ENCODE data around the gene SOAT1.
"Not testable (repeated sequence)": the region's sequence is repeated elsewhere in the genome, so short reads cannot be mapped to it uniquely, and the experiment has no call there.

Gene SOAT1

DNA sequence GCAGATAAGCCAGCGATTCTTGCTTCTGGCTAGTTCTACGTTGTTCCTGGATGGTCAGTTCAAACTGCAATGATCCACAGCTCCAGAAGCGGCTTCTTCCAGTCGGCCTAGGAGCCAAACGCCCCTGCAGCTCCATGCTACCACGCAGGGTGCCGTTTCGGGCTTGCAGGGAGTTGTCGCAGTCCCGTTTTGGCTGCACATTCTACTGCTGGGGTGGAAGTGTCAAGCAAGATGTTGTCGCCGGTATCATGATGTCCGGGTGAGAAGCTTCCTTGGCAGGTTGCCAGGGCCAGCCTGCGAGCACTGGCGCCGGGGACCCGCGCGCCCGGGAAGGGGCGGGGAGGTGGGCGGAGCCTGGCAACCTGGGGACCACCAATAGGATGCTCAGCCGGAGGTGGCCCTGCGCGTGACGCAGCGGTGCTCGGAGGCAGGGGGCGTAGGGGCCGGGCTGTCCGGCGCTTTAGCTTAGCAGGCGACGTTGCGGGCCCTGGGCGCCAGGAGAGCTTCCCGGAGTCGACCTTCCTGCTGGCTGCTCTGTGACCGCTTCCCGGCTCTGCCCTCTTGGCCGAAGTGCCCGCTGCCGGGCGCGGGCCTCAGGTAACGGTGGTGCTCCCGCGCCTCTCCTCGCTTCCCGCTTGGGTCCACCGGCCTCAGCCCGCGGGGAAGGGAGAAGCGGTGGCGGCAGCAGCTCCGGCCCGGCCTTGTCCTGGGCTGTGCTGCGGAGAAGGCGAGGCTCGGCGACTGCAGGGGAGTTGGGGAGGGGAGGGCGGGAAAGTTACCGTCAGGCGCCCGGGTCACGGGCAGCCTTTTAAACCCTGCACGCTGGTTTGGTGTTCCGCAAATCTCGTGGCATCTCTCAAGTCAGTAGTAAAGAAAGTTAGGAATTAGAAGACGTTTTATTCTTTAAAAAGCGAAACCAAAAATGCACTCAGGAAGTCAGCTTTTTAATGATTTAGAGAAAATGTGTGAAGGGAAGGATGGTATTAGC, at the start of gene SOAT1:
Gene SOAT1, plus strand, starts transcription at position 458 of the 988 bp plus-strand sequence. CDS start 8,888 bp downstream, outside the sequence.
- peak within 1 kb of the TSS; percentile 80 to 98 for H3K27ac ChIP-seq
- no peaks in the 10 kb centered on the region for H3K27me3 ChIP-seq
- no peaks in the 10 kb centered on the region for H3K9me3 ChIP-seq
- H3K4me3 ChIP-seq = peak within 1 kb of the TSS; percentile 61 to 85
- no peaks in the 10 kb centered on the region for H3K36me3 ChIP-seq
- DNase-seq = peak; percentile 93 to 96
- intact Hi-C loops (cut with DNase I; ENCODE audit: low total_unique reads) = loop anchor here (2.0 kb wide), 1 partner anchor 213 kb away; no protein-coding TSS in a partner anchor
- peaks cover 0 to 21% (median 15%) of the 10 kb centered on the region in 4 donors for H3K4me1 ChIP-seq
- no peak for TF ChIP-seq CTCF (IDR thresholded peaks at IDR 0.05)

DNA sequence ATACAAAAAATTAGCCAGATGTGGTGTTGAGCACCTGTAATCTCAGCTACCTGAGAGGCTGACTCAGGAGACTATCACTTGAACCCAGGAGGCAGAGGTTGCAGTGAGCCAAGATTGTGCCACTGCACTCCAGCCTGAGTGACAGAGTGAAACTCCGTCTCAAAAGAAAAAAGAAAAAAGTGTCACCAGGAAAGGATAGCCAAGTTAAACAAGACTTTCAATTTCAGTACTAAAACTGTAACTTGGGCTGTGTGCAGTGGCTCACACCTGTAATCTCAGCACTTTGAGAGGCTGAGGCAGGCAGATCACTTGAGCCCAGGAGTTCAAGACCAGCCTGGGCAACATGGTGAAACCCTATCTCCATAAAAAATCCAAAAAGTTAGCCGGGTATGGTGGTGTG, 48.2 kb upstream of the SOAT1 start:
- H3K27me3 ChIP-seq; intact Hi-C loops (cut with DNase I; ENCODE audit: low total_unique reads); DNase-seq; H3K27ac ChIP-seq; H3K36me3 ChIP-seq; H3K4me1 ChIP-seq; H3K9me3 ChIP-seq; H3K4me3 ChIP-seq: not testable (repeated sequence)

DNA sequence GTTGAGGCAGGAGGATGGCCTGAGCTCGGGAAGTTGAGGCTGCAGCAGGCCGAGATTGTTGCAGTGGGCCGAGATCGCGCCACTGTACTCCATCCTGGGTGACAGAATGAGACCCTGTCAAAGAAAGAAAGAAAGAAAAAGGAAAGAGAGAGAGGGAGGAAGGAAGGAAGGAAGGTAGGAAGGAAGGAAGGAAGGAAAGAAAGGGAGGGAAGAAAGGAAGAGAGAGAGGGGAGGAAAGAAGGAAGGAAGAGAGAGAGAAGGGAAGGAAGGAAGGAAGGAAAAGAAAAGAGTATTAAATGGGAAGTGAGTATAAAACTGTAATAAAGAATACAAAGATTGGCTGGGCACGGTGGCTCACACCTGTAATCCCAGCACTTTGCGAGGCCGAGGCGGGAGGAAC, 45.7 kb upstream of the SOAT1 start:
- intact Hi-C loops (cut with DNase I; ENCODE audit: low total_unique reads) = no loop called here
- no peak for DNase-seq
- no peaks in the 10 kb centered on the region for H3K4me1 ChIP-seq
- H3K9me3 ChIP-seq = no peaks in the 10 kb centered on the region
- TF ChIP-seq CTCF (IDR thresholded peaks at IDR 0.05) = no peak
- H3K4me3 ChIP-seq = no peak overlapping the region
- no peaks in the 10 kb centered on the region for H3K27me3 ChIP-seq
- no peak overlapping the region for H3K27ac ChIP-seq
- H3K36me3 ChIP-seq = no peaks in the 10 kb centered on the region

- H3K36me3 ChIP-seq = no peaks in the 10 kb centered on the region
- no peaks in the 10 kb centered on the region for H3K4me1 ChIP-seq
- H3K27me3 ChIP-seq = no peaks in the 10 kb centered on the region
- DNase-seq = no peak
- H3K27ac ChIP-seq = no peak overlapping the region
- intact Hi-C loops (cut with DNase I; ENCODE audit: low total_unique reads) = no loop called here
- peak in 1 of 2 experiments; percentile 16 for TF ChIP-seq CTCF (IDR thresholded peaks at IDR 0.05)
- no peak overlapping the region for H3K4me3 ChIP-seq
- H3K9me3 ChIP-seq = no peaks in the 10 kb centered on the region
Measured at GRCh38 chr1:179251675-179252074, 41.9 kb upstream of the SOAT1 start.

DNA sequence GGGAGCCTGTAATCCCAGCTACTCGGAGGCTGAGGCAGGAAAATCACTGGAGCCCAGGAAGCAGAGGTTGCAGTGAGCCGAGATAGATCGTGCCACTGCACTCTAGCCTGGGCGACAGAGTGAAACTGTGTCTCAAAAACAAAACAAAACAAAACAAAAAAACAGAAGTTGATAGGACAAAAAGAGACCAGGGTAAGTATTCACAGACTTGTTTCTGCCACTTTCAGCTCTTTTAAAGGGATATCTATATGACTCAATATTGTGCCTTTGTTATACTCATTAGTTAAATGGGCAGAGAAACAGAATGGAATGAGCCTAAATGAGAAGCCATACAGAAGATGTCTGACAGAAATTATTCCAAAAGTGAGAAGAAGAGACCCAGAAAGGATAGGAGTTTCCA, 41.0 kb upstream of the SOAT1 start:
- DNase-seq = no peak
- no peak overlapping the region for H3K4me3 ChIP-seq
- TF ChIP-seq CTCF (IDR thresholded peaks at IDR 0.05) = no peak
- H3K9me3 ChIP-seq = no peaks in the 10 kb centered on the region
- H3K27me3 ChIP-seq = no peaks in the 10 kb centered on the region
- H3K4me1 ChIP-seq = no peaks in the 10 kb centered on the region
- no peak overlapping the region for H3K27ac ChIP-seq
- intact Hi-C loops (cut with DNase I; ENCODE audit: low total_unique reads) = no loop called here
- no peaks in the 10 kb centered on the region for H3K36me3 ChIP-seq

DNA sequence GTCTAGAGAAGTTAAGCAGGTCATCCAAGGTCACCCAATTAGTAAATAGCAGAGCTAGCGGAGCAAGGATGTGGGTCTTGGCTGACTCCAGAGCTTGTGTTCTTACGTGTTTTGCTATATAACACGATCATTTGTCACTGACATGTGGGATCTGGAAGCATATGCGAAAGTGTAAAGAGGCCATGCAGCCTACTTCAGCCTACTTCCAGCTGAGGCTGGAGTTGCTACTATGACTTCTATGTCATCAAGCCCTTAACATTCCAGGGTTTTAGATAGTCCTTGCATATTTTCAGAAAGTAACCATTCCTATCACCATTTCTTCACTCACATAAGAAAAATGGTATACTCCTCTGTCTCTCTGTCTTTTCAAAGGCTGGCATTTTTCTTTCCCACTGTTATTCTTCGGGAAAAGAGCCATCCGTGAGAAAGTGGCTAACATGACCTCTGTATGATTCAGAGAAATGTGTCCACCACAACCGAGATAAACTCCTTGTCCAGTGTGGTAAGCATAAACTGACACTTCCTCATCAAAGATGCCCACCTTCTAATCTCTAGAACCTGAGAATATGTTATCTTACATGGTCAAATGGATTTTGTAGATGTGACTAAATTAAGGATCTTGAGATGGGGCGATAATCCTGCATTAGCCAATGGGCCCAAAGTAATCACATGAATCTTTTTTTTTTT, 40.2 kb upstream of the SOAT1 start:
- no peak overlapping the region for H3K27ac ChIP-seq
- no peaks in the 10 kb centered on the region for H3K36me3 ChIP-seq
- no peak overlapping the region for H3K4me3 ChIP-seq
- H3K9me3 ChIP-seq = no peaks in the 10 kb centered on the region
- no peaks in the 10 kb centered on the region for H3K27me3 ChIP-seq
- intact Hi-C loops (cut with DNase I; ENCODE audit: low total_unique reads) = no loop called here
- no peak for TF ChIP-seq CTCF (IDR thresholded peaks at IDR 0.05)
- H3K4me1 ChIP-seq = no peaks in the 10 kb centered on the region
- no peak for DNase-seq

Data from tibial artery (tissue), 4 donors.